HL-60 (cell line): ENCODE measurements around the gene SDK1.

Experiments
- POLR2AphosphoS5 ChIP-seq: IDR thresholded peaks from 2 replicates; pipeline ENCODE4 v1.6.1; 2012; ENCODE audit warnings: low read depth
- REST ChIP-seq: IDR thresholded peaks from 2 replicates; pipeline ENCODE4 v1.6.1; 2012; ENCODE audit warnings: low read depth; ENCODE audit not compliant: insufficient replicate concordance
- TF ChIP-seq, protein P1 (sequence below): IDR thresholded peaks from one replicate; pipeline ENCODE4 v1.5.1; 2011; ENCODE audit warnings: low read length, control low read depth, inconsistent platforms; ENCODE audit not compliant: insufficient read depth

DNA sequence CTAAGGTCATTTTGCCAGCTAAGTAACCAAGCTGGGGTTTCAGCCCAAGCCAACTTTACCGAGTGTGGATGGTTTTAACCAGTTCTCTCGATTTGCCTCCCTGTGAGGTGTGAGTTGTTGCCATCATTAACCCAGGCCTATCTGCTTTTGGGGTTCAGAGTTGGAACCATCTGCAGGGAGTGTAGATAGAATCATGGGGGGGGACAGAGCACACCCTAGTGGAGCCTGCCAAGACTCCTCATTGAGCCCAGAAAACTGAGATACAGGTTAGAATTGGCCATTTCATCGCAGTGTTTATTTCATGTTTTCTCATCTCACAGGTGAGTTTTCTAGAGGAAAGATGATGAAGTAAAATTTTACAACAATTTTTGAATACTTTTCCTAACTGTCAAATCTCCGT lies 133.6 kb downstream of the SDK1 start:
- TF ChIP-seq POLR2AphosphoS5: no peak
- TF ChIP-seq, protein P1, sequence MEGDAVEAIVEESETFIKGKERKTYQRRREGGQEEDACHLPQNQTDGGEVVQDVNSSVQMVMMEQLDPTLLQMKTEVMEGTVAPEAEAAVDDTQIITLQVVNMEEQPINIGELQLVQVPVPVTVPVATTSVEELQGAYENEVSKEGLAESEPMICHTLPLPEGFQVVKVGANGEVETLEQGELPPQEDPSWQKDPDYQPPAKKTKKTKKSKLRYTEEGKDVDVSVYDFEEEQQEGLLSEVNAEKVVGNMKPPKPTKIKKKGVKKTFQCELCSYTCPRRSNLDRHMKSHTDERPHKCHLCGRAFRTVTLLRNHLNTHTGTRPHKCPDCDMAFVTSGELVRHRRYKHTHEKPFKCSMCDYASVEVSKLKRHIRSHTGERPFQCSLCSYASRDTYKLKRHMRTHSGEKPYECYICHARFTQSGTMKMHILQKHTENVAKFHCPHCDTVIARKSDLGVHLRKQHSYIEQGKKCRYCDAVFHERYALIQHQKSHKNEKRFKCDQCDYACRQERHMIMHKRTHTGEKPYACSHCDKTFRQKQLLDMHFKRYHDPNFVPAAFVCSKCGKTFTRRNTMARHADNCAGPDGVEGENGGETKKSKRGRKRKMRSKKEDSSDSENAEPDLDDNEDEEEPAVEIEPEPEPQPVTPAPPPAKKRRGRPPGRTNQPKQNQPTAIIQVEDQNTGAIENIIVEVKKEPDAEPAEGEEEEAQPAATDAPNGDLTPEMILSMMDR: no peak
- TF ChIP-seq REST: no peak
